OCI-LY7 (cell line): ENCODE data around the gene FAM221B.

Experiments used
- CTCF ChIP-seq: fragments of 200-600 bp; sonication (generic); conservative IDR thresholded peaks from 2 replicates; pipeline ENCODE4 v1.5.1; 2014; ENCODE audit warnings: mild to moderate bottlenecking, antibody characterized with exemption, low read length, moderate library complexity, mixed read lengths
- EZH2phosphoT487 ChIP-seq: fragments of 200-600 bp; sonication (generic); IDR thresholded peaks from 2 replicates; pipeline ENCODE4 v1.6.1; 2018; ENCODE audit warnings: low read depth, borderline replicate concordance, mild to moderate bottlenecking, mixed run types, antibody characterized with exemption, low read length, moderate library complexity, mixed read lengths

GRCh38 chr9:35792024-35792813 lies 36.3 kb downstream of the FAM221B start:
- TF ChIP-seq CTCF (no peak), EZH2phosphoT487 (no peak)
